Measurements from ENCODE around the gene SDCBP2. TPM values are rescaled to one million over a fixed set of nuclear protein-coding genes. Genes with fewer than 3 reads are reported as not detected.

SDCBP2 gene
- total RNA-seq, 4 donors from 2014 or later = 132 to 427 (median 300) TPM

DNA sequence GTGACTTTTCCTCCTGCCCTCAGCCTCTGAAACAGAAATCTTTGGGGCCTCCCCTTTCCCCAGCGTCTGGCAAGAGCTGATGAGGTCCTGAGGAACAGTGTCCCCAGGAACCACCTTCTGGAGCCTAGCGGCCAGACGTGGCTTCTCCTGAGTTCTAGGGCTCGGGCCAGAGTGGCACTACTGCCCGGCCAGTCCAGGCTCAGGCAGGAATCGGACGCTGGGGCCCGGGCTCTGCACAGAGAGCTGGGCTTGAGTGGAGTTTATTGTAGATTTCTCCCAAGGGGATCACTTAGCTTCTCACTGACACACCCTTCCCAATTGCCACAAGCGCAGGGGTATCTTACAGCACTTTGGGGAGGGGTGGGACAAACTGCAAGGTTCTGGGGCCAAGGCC lies 20.2 kb downstream of the SDCBP2 start:
- in situ Hi-C loops (cut with MboI; ENCODE audit: low pct_ligation_motif_present in 1 of 4, low pct_unique_long_range_greater_than_20kb in 1 of 4, low sequenced_read_pairs in 3 of 4) = no loop called here
- no peak overlapping the region for H3K4me3 ChIP-seq
- WGBS, 2 donors (ENCODE audit: low coverage in 1 of 2) = 80 to 87% methylated on average over 1 to 9 of the region's 9 CpGs
- no peaks in the 10 kb centered on the region for H3K9me3 ChIP-seq
- no peaks in the 10 kb centered on the region for H3K27me3 ChIP-seq
- no peaks in the 10 kb centered on the region for H3K36me3 ChIP-seq
- TF ChIP-seq EP300 (IDR thresholded peaks at IDR 0.05; ENCODE audit: low read depth) = no peak
- no peak for TF ChIP-seq POLR2AphosphoS5 (IDR thresholded peaks at IDR 0.05)
- TF ChIP-seq POLR2A (IDR thresholded peaks at IDR 0.05) = no peak
- TF ChIP-seq CTCF (IDR thresholded peaks at IDR 0.05) = no peak
- no peak for DNase-seq
- intact Hi-C loops (cut with DNase I; ENCODE audit: low total_unique reads) = no loop called here
- H3K27ac ChIP-seq = no peak overlapping the region
- H3K4me1 ChIP-seq = peaks cover 0 to 6% (median 3%) of the 10 kb centered on the region in 4 donors

- Histone ChIP-seq H3K27ac (no peak overlapping the region), H3K4me1 (peaks cover 0 to 1% (median 0%) of the 10 kb centered on the region in 4 donors), H3K4me3 (no peak overlapping the region), H3K36me3 (no peaks in the 10 kb centered on the region), H3K9me3 (no peaks in the 10 kb centered on the region), H3K27me3 (no peaks in the 10 kb centered on the region)
- in situ Hi-C loops (cut with MboI; ENCODE audit: low pct_ligation_motif_present in 1 of 4, low pct_unique_long_range_greater_than_20kb in 1 of 4, low sequenced_read_pairs in 3 of 4) = no loop called here
- 80 to 87% methylated on average over 1 to 13 of the region's 13 CpGs for WGBS, 2 donors (ENCODE audit: low coverage in 1 of 2)
- intact Hi-C loops (cut with DNase I; ENCODE audit: low total_unique reads) = no loop called here
- no peak for TF ChIP-seq CTCF (IDR thresholded peaks at IDR 0.05)
- no peak for TF ChIP-seq POLR2AphosphoS5 (IDR thresholded peaks at IDR 0.05)
- no peak for TF ChIP-seq EP300 (IDR thresholded peaks at IDR 0.05; ENCODE audit: low read depth)
- TF ChIP-seq POLR2A (IDR thresholded peaks at IDR 0.05) = no peak
- DNase-seq = no peak
Measured at GRCh38 chr20:1308067-1308701, 20.8 kb downstream of the SDCBP2 start.

DNA sequence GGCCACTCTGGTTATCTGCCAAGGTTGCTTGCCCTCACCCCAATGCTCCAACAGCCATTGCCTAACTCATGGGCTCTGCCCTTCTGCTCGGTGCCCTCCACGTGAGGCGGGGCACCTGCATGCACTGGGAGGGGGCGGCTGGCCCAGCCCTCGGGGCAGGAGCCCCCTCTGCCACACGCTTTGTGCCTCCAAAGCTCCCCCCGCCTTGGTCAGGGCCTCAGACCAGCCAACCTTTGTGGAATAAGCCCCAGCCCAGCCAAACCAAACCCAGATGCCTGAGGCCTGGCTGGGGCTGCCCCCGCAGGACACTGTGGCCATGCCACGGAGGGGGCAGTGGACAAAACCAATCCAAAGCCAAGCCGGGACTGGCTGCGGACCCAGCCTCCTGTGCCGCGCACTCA lies 21.4 kb downstream of the SDCBP2 start:
- intact Hi-C loops (cut with DNase I; ENCODE audit: low total_unique reads) = no loop called here
- no peaks in the 10 kb centered on the region for H3K9me3 ChIP-seq
- 89% methylated on average over 13 of the region's 13 CpGs; no CpG with 5 or more reads in 1 of the 2 donors for WGBS, 2 donors (ENCODE audit: low coverage in 1 of 2)
- no peaks in the 10 kb centered on the region for H3K27me3 ChIP-seq
- no peak for TF ChIP-seq CTCF (IDR thresholded peaks at IDR 0.05)
- TF ChIP-seq POLR2A (IDR thresholded peaks at IDR 0.05) = no peak
- peak in 1 of 3 donors; percentile 15 for TF ChIP-seq POLR2AphosphoS5 (IDR thresholded peaks at IDR 0.05)
- H3K27ac ChIP-seq = no peak overlapping the region
- no peaks in the 10 kb centered on the region for H3K36me3 ChIP-seq
- in situ Hi-C loops (cut with MboI; ENCODE audit: low pct_ligation_motif_present in 1 of 4, low pct_unique_long_range_greater_than_20kb in 1 of 4, low sequenced_read_pairs in 3 of 4) = no loop called here
- H3K4me3 ChIP-seq = no peak overlapping the region
- DNase-seq = no peak
- no peaks in the 10 kb centered on the region for H3K4me1 ChIP-seq

DNA sequence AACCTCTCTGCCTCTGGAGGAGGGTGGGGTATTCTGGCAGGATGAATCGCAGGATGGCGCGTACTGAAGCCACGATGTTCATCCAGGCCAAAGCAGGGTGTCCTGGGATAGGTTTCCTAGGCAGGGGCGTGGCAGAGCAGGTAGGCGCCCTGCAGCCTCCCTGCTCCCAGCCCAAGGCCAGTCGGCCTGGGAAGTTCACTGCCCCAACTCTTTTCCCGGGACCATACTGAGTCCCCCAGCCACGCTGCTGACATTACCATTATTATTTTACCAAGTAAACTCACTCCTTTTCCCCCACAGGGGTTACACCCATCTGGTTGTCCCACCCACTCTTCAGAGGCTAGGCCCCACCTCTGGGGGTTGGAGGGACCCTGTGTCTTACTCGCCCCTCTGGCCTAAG lies 21.8 kb downstream of the SDCBP2 start:
- intact Hi-C loops (cut with DNase I; ENCODE audit: low total_unique reads) = no loop called here
- WGBS, 2 donors (ENCODE audit: low coverage in 1 of 2) = 87% methylated on average over 10 of the region's 10 CpGs; no CpG with 5 or more reads in 1 of the 2 donors
- Histone ChIP-seq H3K4me1 (no peaks in the 10 kb centered on the region), H3K4me3 (no peak overlapping the region), H3K27ac (no peak overlapping the region), H3K27me3 (no peaks in the 10 kb centered on the region), H3K9me3 (no peaks in the 10 kb centered on the region), H3K36me3 (no peaks in the 10 kb centered on the region)
- in situ Hi-C loops (cut with MboI; ENCODE audit: low pct_ligation_motif_present in 1 of 4, low pct_unique_long_range_greater_than_20kb in 1 of 4, low sequenced_read_pairs in 3 of 4) = no loop called here
- TF ChIP-seq EP300 (IDR thresholded peaks at IDR 0.05; ENCODE audit: low read depth) (no peak), POLR2A (IDR thresholded peaks at IDR 0.05) (no peak), POLR2AphosphoS5 (IDR thresholded peaks at IDR 0.05) (no peak), CTCF (IDR thresholded peaks at IDR 0.05) (no peak)
- no peak for DNase-seq
